ENCODE measurements around the gene CEACAM7. TPM values are rescaled to one million over a fixed set of nuclear protein-coding genes. Genes with fewer than 3 reads are reported as not detected.

The CEACAM7 gene
- total and polyA plus RNA-seq, 2 experiments from 2014 or later: not detected

DNA sequence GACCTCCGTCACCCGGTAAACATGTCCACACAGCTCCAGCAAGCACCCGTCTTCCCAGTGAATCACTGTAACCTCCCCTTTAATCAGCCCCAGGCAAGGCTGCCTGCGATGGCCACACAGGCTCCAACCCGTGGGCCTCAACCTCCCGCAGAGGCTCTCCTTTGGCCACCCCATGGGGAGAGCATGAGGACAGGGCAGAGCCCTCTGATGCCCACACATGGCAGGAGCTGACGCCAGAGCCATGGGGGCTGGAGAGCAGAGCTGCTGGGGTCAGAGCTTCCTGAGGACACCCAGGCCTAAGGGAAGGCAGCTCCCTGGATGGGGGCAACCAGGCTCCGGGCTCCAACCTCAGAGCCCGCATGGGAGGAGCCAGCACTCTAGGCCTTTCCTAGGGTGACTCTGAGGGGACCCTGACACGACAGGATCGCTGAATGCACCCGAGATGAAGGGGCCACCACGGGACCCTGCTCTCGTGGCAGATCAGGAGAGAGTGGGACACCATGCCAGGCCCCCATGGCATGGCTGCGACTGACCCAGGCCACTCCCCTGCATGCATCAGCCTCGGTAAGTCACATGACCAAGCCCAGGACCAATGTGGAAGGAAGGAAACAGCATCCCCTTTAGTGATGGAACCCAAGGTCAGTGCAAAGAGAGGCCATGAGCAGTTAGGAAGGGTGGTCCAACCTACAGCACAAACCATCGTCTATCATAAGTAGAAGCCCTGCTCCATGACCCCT, 11.3 kb upstream of the CEACAM7 start:
- Histone ChIP-seq H3K4me1 (ENCODE audit: low read depth) (no peaks in the 10 kb centered on the region), H3K36me3 (no peaks in the 10 kb centered on the region), H3K27ac (no peak overlapping the region), H3K4me3 (no peak overlapping the region), H3K27me3 (no peaks in the 10 kb centered on the region), H3K9me3 (ENCODE audit: low read depth) (no peaks in the 10 kb centered on the region)
- DNase-seq (ENCODE audit: low read depth in 1 of 2, low spot score in 1 of 2): no peak
- TF ChIP-seq, protein P1, sequence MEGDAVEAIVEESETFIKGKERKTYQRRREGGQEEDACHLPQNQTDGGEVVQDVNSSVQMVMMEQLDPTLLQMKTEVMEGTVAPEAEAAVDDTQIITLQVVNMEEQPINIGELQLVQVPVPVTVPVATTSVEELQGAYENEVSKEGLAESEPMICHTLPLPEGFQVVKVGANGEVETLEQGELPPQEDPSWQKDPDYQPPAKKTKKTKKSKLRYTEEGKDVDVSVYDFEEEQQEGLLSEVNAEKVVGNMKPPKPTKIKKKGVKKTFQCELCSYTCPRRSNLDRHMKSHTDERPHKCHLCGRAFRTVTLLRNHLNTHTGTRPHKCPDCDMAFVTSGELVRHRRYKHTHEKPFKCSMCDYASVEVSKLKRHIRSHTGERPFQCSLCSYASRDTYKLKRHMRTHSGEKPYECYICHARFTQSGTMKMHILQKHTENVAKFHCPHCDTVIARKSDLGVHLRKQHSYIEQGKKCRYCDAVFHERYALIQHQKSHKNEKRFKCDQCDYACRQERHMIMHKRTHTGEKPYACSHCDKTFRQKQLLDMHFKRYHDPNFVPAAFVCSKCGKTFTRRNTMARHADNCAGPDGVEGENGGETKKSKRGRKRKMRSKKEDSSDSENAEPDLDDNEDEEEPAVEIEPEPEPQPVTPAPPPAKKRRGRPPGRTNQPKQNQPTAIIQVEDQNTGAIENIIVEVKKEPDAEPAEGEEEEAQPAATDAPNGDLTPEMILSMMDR (IDR thresholded peaks at IDR 0.05; ENCODE audit: low read depth, low read length): no peak

GRCh38 chr19:41698746-41699230, 10.7 kb upstream of the CEACAM7 start:
- Histone ChIP-seq H3K4me3 (no peak overlapping the region), H3K9me3 (ENCODE audit: low read depth) (no peaks in the 10 kb centered on the region), H3K27ac (no peak overlapping the region), H3K4me1 (ENCODE audit: low read depth) (no peaks in the 10 kb centered on the region), H3K36me3 (no peaks in the 10 kb centered on the region), H3K27me3 (no peaks in the 10 kb centered on the region)
- TF ChIP-seq, protein P1 (IDR thresholded peaks at IDR 0.05; ENCODE audit: low read depth, low read length): no peak
- no peak for DNase-seq (ENCODE audit: low read depth in 1 of 2, low spot score in 1 of 2)

GRCh38 chr19:41697198-41697855, 9.3 kb upstream of the CEACAM7 start:
- Histone ChIP-seq H3K27me3 (no peaks in the 10 kb centered on the region), H3K4me1 (ENCODE audit: low read depth) (no peaks in the 10 kb centered on the region), H3K4me3 (no peak overlapping the region), H3K36me3 (no peaks in the 10 kb centered on the region), H3K27ac (no peak overlapping the region), H3K9me3 (ENCODE audit: low read depth) (no peaks in the 10 kb centered on the region)
- TF ChIP-seq, protein P1 (IDR thresholded peaks at IDR 0.05; ENCODE audit: low read depth, low read length): no peak
- no peak for DNase-seq (ENCODE audit: low read depth in 1 of 2, low spot score in 1 of 2)

GRCh38 chr19:41696402-41697197, 8.5 kb upstream of the CEACAM7 start:
- Histone ChIP-seq H3K27ac (no peak overlapping the region), H3K4me3 (no peak overlapping the region), H3K27me3 (no peaks in the 10 kb centered on the region), H3K36me3 (no peaks in the 10 kb centered on the region), H3K4me1 (ENCODE audit: low read depth) (no peaks in the 10 kb centered on the region), H3K9me3 (ENCODE audit: low read depth) (no peaks in the 10 kb centered on the region)
- DNase-seq (ENCODE audit: low read depth in 1 of 2, low spot score in 1 of 2): peak in 1 of 2 donors; percentile 7
- TF ChIP-seq, protein P1 (IDR thresholded peaks at IDR 0.05; ENCODE audit: low read depth, low read length): no peak

DNA sequence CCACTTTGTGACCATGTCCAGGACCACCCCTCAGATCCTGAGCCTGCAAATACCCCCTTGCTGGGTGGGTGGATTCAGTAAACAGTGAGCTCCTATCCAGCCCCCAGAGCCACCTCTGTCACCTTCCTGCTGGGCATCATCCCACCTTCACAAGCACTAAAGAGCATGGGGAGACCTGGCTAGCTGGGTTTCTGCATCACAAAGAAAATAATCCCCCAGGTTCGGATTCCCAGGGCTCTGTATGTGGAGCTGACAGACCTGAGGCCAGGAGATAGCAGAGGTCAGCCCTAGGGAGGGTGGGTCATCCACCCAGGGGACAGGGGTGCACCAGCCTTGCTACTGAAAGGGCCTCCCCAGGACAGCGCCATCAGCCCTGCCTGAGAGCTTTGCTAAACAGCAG, 7.7 kb upstream of the CEACAM7 start:
- H3K27me3 ChIP-seq: no peaks in the 10 kb centered on the region
- DNase-seq (ENCODE audit: low read depth in 1 of 2, low spot score in 1 of 2): no peak
- no peaks in the 10 kb centered on the region for H3K36me3 ChIP-seq
- TF ChIP-seq, protein P1 (IDR thresholded peaks at IDR 0.05; ENCODE audit: low read depth, low read length): no peak
- no peaks in the 10 kb centered on the region for H3K9me3 ChIP-seq (ENCODE audit: low read depth)
- no peak overlapping the region for H3K27ac ChIP-seq
- H3K4me1 ChIP-seq (ENCODE audit: low read depth): no peaks in the 10 kb centered on the region
- H3K4me3 ChIP-seq: no peak overlapping the region

Measured in cardiac muscle cell (in vitro differentiated cells and primary cell).